A549 (cell line): ENCODE results near the gene C8B.

Source experiments
- CEBPB ChIP-seq, 2 experiments: fragments of >200 bp in 1 of 2; sonication (Bioruptor Twin) in 1 of 2; formaldehyde crosslinking in 1 of 2; IDR thresholded peaks; 2 replicates each; pipeline ENCODE4 v1.6.1; 2012 to 2016
- CHD2 ChIP-seq: fragments of 150-350 bp; IDR thresholded peaks from 2 replicates; pipeline ENCODE4 v1.6.1; 2014; ENCODE audit warnings: low read length; ENCODE audit not compliant: partially characterized antibody
- CTCF ChIP-seq: fragments of >200 bp; sonication (Bioruptor Twin); formaldehyde crosslinking; IDR thresholded peaks from 3 replicates; pipeline ENCODE4 v1.5.1; 2016
- EP300 ChIP-seq, 2 experiments: fragments of >200 bp; sonication (Bioruptor Twin); formaldehyde crosslinking; IDR thresholded peaks; 2 replicates in 1 of 2; 3 replicates in 1 of 2; pipeline ENCODE4 v1.6.1; 2016 to 2017
- HOXB13 ChIP-seq: fragments of 250-450 bp; sonication (Bioruptor Pico); IDR thresholded peaks from 2 replicates; pipeline ENCODE4 v1.5.0; 2020; ENCODE audit warnings: low read depth, mild to moderate bottlenecking, moderate library complexity
- MAFK ChIP-seq: fragments of 450-650 bp; IDR thresholded peaks from 2 replicates; pipeline ENCODE4 v1.6.1; 2014; ENCODE audit not compliant: partially characterized antibody
- POLR2A ChIP-seq: IDR thresholded peaks from 2 replicates; pipeline ENCODE4 v1.6.1; 2012; ENCODE audit warnings: mild to moderate bottlenecking, low read length
- RAD21 ChIP-seq, 2 experiments: fragments of >200 bp in 1 of 2; sonication (Bioruptor Twin) in 1 of 2; formaldehyde crosslinking in 1 of 2; IDR thresholded peaks in 1 of 2; conservative IDR thresholded peaks in 1 of 2; 2 replicates in 1 of 2; 3 replicates in 1 of 2; pipeline ENCODE4 v1.6.1; 2012 to 2018; ENCODE audit warnings: inconsistent platforms in 1 of 2
- RCOR1 ChIP-seq: fragments of 150-350 bp; IDR thresholded peaks from 2 replicates; pipeline ENCODE4 v1.6.1; 2014; ENCODE audit warnings: antibody characterized with exemption, low read length, low read depth
- ZFP36 ChIP-seq: fragments of 450-650 bp; IDR thresholded peaks from 2 replicates; pipeline ENCODE4 v1.6.1; 2014; ENCODE audit warnings: borderline replicate concordance; ENCODE audit not compliant: partially characterized antibody
- ZSCAN20 ChIP-seq: fragments of 250-450 bp; sonication (Bioruptor Pico); IDR thresholded peaks from 2 replicates; pipeline ENCODE4 v1.8.0; 2022; ENCODE audit warnings: mild to moderate bottlenecking, moderate library complexity

DNA sequence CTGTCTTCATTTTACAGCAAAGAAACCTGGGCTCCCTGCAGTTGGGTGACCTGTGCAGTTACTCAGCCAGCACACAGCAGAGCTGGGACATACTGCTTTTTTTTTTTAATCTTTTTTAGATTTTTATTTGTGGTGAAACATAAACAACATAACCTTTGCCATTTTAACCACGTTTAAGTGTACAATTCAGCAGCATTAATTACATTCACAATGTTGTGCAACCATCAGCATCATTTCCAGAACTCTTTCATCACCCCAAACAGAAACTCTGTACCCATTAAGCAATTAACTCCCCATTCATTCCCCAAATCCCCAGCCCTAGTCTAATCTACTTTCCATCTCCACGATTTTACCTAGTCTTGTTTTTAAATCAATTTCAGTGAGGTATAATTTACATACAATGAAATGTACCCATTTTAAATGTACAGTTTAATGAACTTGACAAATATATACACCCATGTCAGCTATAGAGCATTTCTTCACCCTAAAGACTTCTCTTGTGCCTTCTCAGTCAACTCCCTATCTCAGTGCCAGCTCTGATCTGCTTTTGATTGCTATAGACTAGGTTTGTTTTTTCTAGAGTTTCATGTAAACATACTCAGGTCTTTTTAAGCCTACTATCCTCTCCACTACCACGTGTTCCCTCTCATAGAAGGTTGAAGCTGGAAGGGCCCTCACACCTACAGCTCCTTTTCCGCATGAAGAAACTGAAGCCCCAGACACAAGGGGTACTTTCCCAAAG, 37.8 kb upstream of the C8B start:
- TF ChIP-seq CTCF (no peak), HOXB13 (CRISPR knock-in tag) (no peak), MAFK (no peak), POLR2A (no peak), EP300 (IDR thresholded peaks at IDR 0.05) (no peak), CHD2 (no peak), RCOR1 (no peak), ZFP36 (no peak), CEBPB (IDR thresholded peaks at IDR 0.05) (no peak), RAD21 (conservative IDR thresholded peaks at IDR 0.05 in 1 of 2, IDR thresholded peaks at IDR 0.05 in 1 of 2) (no peak), ZSCAN20 (no peak)
